ENCODE measurements around the gene EEF1AKMT2. TPM values are rescaled to one million over a fixed set of nuclear protein-coding genes. Genes with fewer than 3 reads are reported as not detected.

Gene EEF1AKMT2
- total and polyA plus RNA-seq, 9 of the 15 experiments (the other 6 are each of a cell fraction or from before 2014, with no cell fraction given), result 9.3 to 34.3 (median 23.7) TPM

- Histone ChIP-seq H3K27me3 (ENCODE audit: control insufficient read depth in 2 of 2, insufficient read depth in 2 of 2, low read length in 2 of 2) (no peaks in the 10 kb centered on the region), H3K4me1 (replicated peaks in 1 of 2; ENCODE audit: control insufficient read depth in 2 of 2, insufficient read depth in 2 of 2, low read length in 2 of 2) (no peaks in the 10 kb centered on the region), H3K36me3 (ENCODE audit: control insufficient read depth, insufficient read depth, low read length) (peaks cover 76% of the 10 kb centered on the region), H3K9me3 (replicated peaks; ENCODE audit: control insufficient read depth, insufficient read depth, low read depth, low read length) (no peaks in the 10 kb centered on the region), H3K9me1 (ENCODE audit: control insufficient read depth, insufficient read depth, low read length) (no peaks in the 10 kb centered on the region), H2AFZ (ENCODE audit: low read depth, low read length) (no peak overlapping the region), H4K20me1 (replicated peaks; ENCODE audit: control insufficient read depth, insufficient read depth, low read length) (no peaks in the 10 kb centered on the region), H3K4me2 (ENCODE audit: insufficient read depth, low read length) (no peak overlapping the region), H3K9ac (ENCODE audit: insufficient read depth in 1 of 2, low read depth in 2 of 2, low read length in 2 of 2) (no peak overlapping the region), H3K79me2 (ENCODE audit: control insufficient read depth, insufficient read depth, low read length) (no peaks in the 10 kb centered on the region), H3K4me3 (no peak overlapping the region), H3K27ac (ENCODE audit: extremely low read depth, low read depth, low read length) (no peak overlapping the region)
- WGBS (ENCODE audit: insufficient coverage, low coverage, missing lambda C conversion rate), result 54% methylated on average over 3 of the region's 3 CpGs
- TF ChIP-seq HDAC1 (IDR thresholded peaks at IDR 0.05) (no peak), ZNF324 (CRISPR knock-in tag; IDR thresholded peaks at IDR 0.05) (no peak), PHTF2 (CRISPR knock-in tag; IDR thresholded peaks at IDR 0.05) (no peak), RUNX1 (IDR thresholded peaks at IDR 0.05; ENCODE audit: low read depth) (no peak), ZNF551 (CRISPR knock-in tag; IDR thresholded peaks at IDR 0.05) (no peak), ZBTB34 (CRISPR knock-in tag; IDR thresholded peaks at IDR 0.05) (no peak), TSHZ1 (CRISPR knock-in tag; IDR thresholded peaks at IDR 0.05) (no peak), MYC (IDR thresholded peaks at IDR 0.05; ENCODE audit: low read depth, low read length) (no peak), MYC (CRISPR knock-in tag; IDR thresholded peaks at IDR 0.05; ENCODE audit: borderline replicate concordance, low read depth) (no peak), ELF4 (CRISPR knock-in tag; IDR thresholded peaks at IDR 0.05) (no peak), CHD4 (IDR thresholded peaks at IDR 0.05; ENCODE audit: insufficient read depth, insufficient replicate concordance, low read depth, low read length, poor library complexity, severe bottlenecking) (no peak)
- TF ChIP-seq, protein P1, sequence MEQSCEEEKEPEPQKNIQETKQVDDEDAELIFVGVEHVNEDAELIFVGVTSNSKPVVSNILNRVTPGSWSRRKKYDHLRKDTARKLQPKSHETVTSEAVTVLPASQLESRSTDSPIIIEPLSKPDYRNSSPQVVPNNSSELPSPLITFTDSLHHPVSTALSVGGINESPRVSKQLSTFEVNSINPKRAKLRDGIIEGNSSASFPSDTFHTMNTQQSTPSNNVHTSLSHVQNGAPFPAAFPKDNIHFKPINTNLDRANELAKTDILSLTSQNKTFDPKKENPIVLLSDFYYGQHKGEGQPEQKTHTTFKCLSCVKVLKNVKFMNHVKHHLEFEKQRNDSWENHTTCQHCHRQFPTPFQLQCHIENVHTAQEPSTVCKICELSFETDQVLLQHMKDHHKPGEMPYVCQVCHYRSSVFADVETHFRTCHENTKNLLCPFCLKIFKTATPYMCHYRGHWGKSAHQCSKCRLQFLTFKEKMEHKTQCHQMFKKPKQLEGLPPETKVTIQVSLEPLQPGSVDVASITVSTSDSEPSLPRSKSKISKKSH (CRISPR knock-in tag; IDR thresholded peaks at IDR 0.05), result no peak
- no peak for ATAC-seq
- no TSS peak for BruUV-seq (replicated peaks)
- intact Hi-C loops (cut with micrococcal nuclease) (no loop called here), in situ Hi-C loops (cut with MboI) (no loop called here)
- FAIRE-seq, result no peak
- POLR2A ChIA-PET, result interaction anchor here (1.2 kb wide), 1 partner anchor 16 kb away, joined by 3 read pairs; no protein-coding TSS in a partner anchor
- DNase-seq (ENCODE audit: extremely low read depth in 1 of 4, low spot score in 3 of 4), result no peak
- CTCF ChIA-PET (ENCODE audit: low intra/inter-chr PET ratio), result no interaction called here
Measured at GRCh38 chr10:124831116-124831515, 39.4 kb upstream of the EEF1AKMT2 start.
